ENCODE results near the gene PRSS22. TPM values are rescaled to one million over a fixed set of nuclear protein-coding genes. Genes with fewer than 3 reads are reported as not detected.

PRSS22 gene
- total RNA-seq, 1 donor from 2014 or later: not detected

GRCh38 chr16:2825906-2826305 lies 32.1 kb downstream of the PRSS22 start:
- TF ChIP-seq, protein P1, sequence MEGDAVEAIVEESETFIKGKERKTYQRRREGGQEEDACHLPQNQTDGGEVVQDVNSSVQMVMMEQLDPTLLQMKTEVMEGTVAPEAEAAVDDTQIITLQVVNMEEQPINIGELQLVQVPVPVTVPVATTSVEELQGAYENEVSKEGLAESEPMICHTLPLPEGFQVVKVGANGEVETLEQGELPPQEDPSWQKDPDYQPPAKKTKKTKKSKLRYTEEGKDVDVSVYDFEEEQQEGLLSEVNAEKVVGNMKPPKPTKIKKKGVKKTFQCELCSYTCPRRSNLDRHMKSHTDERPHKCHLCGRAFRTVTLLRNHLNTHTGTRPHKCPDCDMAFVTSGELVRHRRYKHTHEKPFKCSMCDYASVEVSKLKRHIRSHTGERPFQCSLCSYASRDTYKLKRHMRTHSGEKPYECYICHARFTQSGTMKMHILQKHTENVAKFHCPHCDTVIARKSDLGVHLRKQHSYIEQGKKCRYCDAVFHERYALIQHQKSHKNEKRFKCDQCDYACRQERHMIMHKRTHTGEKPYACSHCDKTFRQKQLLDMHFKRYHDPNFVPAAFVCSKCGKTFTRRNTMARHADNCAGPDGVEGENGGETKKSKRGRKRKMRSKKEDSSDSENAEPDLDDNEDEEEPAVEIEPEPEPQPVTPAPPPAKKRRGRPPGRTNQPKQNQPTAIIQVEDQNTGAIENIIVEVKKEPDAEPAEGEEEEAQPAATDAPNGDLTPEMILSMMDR (IDR thresholded peaks at IDR 0.05): no peak
- Mint-ChIP-seq H3K4me1 (ENCODE audit: unreplicated experiment) (no peaks in the 10 kb centered on the region), H3K27ac (ENCODE audit: unreplicated experiment) (no peak overlapping the region), H3K27me3 (ENCODE audit: unreplicated experiment) (peaks cover 20% of the 10 kb centered on the region), H3K36me3 (ENCODE audit: unreplicated experiment) (no peaks in the 10 kb centered on the region), H3K4me3 (ENCODE audit: unreplicated experiment) (no peak overlapping the region), H3K9me3 (ENCODE audit: unreplicated experiment) (no peaks in the 10 kb centered on the region)
- no peak for DNase-seq (ENCODE audit: extremely low spot score, unreplicated experiment)

- Mint-ChIP-seq H3K4me1 (ENCODE audit: unreplicated experiment) (no peaks in the 10 kb centered on the region), H3K4me3 (ENCODE audit: unreplicated experiment) (no peak overlapping the region), H3K36me3 (ENCODE audit: unreplicated experiment) (no peaks in the 10 kb centered on the region), H3K27ac (ENCODE audit: unreplicated experiment) (no peak overlapping the region), H3K9me3 (ENCODE audit: unreplicated experiment) (no peaks in the 10 kb centered on the region), H3K27me3 (ENCODE audit: unreplicated experiment) (peaks cover 20% of the 10 kb centered on the region)
- TF ChIP-seq, protein P1 (IDR thresholded peaks at IDR 0.05): no peak
- no peak for DNase-seq (ENCODE audit: extremely low spot score, unreplicated experiment)
These were observed 32.8 kb downstream of the PRSS22 start for GRCh38 chr16:2825049-2825742.

- DNase-seq (ENCODE audit: extremely low spot score, unreplicated experiment): no peak
- TF ChIP-seq, protein P1 (IDR thresholded peaks at IDR 0.05): no peak
These were observed 33.3 kb downstream of the PRSS22 start for GRCh38 chr16:2824626-2825025.

GRCh38 chr16:2822496-2822895 lies 35.5 kb downstream of the PRSS22 start:
- DNase-seq (ENCODE audit: extremely low spot score, unreplicated experiment): no peak
- H3K27ac Mint-ChIP-seq (ENCODE audit: unreplicated experiment): no peak overlapping the region
- TF ChIP-seq, protein P1 (IDR thresholded peaks at IDR 0.05): no peak
- peaks cover 16% of the 10 kb centered on the region for H3K27me3 Mint-ChIP-seq (ENCODE audit: unreplicated experiment)
- no peaks in the 10 kb centered on the region for H3K36me3 Mint-ChIP-seq (ENCODE audit: unreplicated experiment)
- H3K4me1 Mint-ChIP-seq (ENCODE audit: unreplicated experiment): no peaks in the 10 kb centered on the region
- H3K9me3 Mint-ChIP-seq (ENCODE audit: unreplicated experiment): no peaks in the 10 kb centered on the region
- H3K4me3 Mint-ChIP-seq (ENCODE audit: unreplicated experiment): no peak overlapping the region

More at GRCh38 chr16:2824626-2825025, 33.3 kb downstream of the PRSS22 start:
- Mint-ChIP-seq H3K27ac (ENCODE audit: unreplicated experiment) (no peak overlapping the region), H3K36me3 (ENCODE audit: unreplicated experiment) (no peaks in the 10 kb centered on the region), H3K27me3 (ENCODE audit: unreplicated experiment) (peaks cover 20% of the 10 kb centered on the region), H3K9me3 (ENCODE audit: unreplicated experiment) (no peaks in the 10 kb centered on the region), H3K4me1 (ENCODE audit: unreplicated experiment) (no peaks in the 10 kb centered on the region), H3K4me3 (ENCODE audit: unreplicated experiment) (no peak overlapping the region)

GRCh38 chr16:2822158-2822495 lies 35.8 kb downstream of the PRSS22 start:
- Mint-ChIP-seq H3K27me3 (ENCODE audit: unreplicated experiment) (peaks cover 16% of the 10 kb centered on the region), H3K9me3 (ENCODE audit: unreplicated experiment) (no peaks in the 10 kb centered on the region), H3K36me3 (ENCODE audit: unreplicated experiment) (no peaks in the 10 kb centered on the region), H3K27ac (ENCODE audit: unreplicated experiment) (no peak overlapping the region), H3K4me3 (ENCODE audit: unreplicated experiment) (no peak overlapping the region), H3K4me1 (ENCODE audit: unreplicated experiment) (no peaks in the 10 kb centered on the region)
- TF ChIP-seq, protein P1 (IDR thresholded peaks at IDR 0.05): no peak
- peak; percentile 49 for DNase-seq (ENCODE audit: extremely low spot score, unreplicated experiment)

Data from osteocyte (in vitro differentiated cells).